SH-SY5Y (cell line): ENCODE data around the gene AFG1L.

Experiments used
- GATA2 ChIP-seq: IDR thresholded peaks from 2 replicates; pipeline ENCODE4 v1.6.1; 2011; ENCODE audit warnings: mild to moderate bottlenecking, low read depth, low read length
- GATA3 ChIP-seq: IDR thresholded peaks from 2 replicates; pipeline ENCODE4 v1.6.1; 2011; ENCODE audit warnings: low read depth, mild to moderate bottlenecking, low read length, moderate library complexity

AFG1L gene

GRCh38 chr6:108323710-108324466, 29.0 kb downstream of the AFG1L start:
- TF ChIP-seq GATA3 (no peak), GATA2 (no peak)

- TF ChIP-seq GATA2 (no peak), GATA3 (no peak)
Measured at GRCh38 chr6:108330806-108331205, 36.0 kb downstream of the AFG1L start.

- TF ChIP-seq GATA2 (no peak), GATA3 (no peak)
Measured at GRCh38 chr6:108331982-108332381, 37.1 kb downstream of the AFG1L start.

- TF ChIP-seq GATA2 (no peak), GATA3 (no peak)
Measured at GRCh38 chr6:108336971-108337370, 42.1 kb downstream of the AFG1L start.

- TF ChIP-seq GATA3 (no peak), GATA2 (no peak)
Measured at GRCh38 chr6:108337721-108338120, 42.9 kb downstream of the AFG1L start.

GRCh38 chr6:108341372-108341771, 46.5 kb downstream of the AFG1L start:
- TF ChIP-seq GATA3 (no peak), GATA2 (no peak)

- TF ChIP-seq GATA2 = no peak
- TF ChIP-seq GATA3 = no peak
Measured at GRCh38 chr6:108343894-108344293, 49.0 kb downstream of the AFG1L start.

GRCh38 chr6:108348655-108349349, 53.9 kb downstream of the AFG1L start:
- TF ChIP-seq GATA2 (no peak), GATA3 (no peak)

- TF ChIP-seq GATA3 (no peak), GATA2 (no peak)
Measured at GRCh38 chr6:108350528-108350927, 55.7 kb downstream of the AFG1L start.

GRCh38 chr6:108353853-108354252, 59.0 kb downstream of the AFG1L start:
- TF ChIP-seq GATA3 (no peak), GATA2 (no peak)

GRCh38 chr6:108355120-108355519, 60.3 kb downstream of the AFG1L start:
- TF ChIP-seq GATA3 (no peak), GATA2 (no peak)

GRCh38 chr6:108355890-108356289, 61.0 kb downstream of the AFG1L start:
- TF ChIP-seq GATA2 (no peak), GATA3 (no peak)

GRCh38 chr6:108359901-108360882, 65.3 kb downstream of the AFG1L start:
- TF ChIP-seq GATA3 (no peak), GATA2 (no peak)

- no peak for TF ChIP-seq GATA2
- no peak for TF ChIP-seq GATA3
Measured at GRCh38 chr6:108360919-108361311, 66.1 kb downstream of the AFG1L start.
